ENCODE measurements around the gene RPL37.
"Not testable (repeated sequence)": the region's sequence is repeated elsewhere in the genome, so short reads cannot be mapped to it uniquely, and the experiment has no call there.

The RPL37 gene

DNA sequence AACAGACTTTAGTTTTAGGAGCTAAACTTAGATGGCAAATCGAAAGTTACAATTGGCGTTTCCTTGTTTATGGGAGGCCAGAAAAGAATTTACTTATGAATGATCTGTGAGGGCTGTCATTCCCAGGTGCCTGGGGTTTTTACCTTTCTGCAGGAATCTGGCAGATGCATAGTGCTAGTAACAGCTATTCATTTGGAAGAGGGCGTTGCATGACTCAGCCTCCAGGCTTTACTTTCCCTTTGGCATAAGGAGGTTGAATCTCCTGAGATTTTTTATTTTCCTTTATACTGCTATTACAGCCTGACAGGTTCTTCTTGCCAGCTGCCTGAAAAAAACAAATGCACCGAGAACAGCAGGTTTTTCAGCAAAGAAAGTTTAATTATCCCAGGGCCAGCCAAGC is 36.2 kb upstream of the RPL37 start:
- H3K4me3 ChIP-seq (ENCODE audit: low read depth, low read length), result no peak overlapping the region
- TF ChIP-seq, protein P1, sequence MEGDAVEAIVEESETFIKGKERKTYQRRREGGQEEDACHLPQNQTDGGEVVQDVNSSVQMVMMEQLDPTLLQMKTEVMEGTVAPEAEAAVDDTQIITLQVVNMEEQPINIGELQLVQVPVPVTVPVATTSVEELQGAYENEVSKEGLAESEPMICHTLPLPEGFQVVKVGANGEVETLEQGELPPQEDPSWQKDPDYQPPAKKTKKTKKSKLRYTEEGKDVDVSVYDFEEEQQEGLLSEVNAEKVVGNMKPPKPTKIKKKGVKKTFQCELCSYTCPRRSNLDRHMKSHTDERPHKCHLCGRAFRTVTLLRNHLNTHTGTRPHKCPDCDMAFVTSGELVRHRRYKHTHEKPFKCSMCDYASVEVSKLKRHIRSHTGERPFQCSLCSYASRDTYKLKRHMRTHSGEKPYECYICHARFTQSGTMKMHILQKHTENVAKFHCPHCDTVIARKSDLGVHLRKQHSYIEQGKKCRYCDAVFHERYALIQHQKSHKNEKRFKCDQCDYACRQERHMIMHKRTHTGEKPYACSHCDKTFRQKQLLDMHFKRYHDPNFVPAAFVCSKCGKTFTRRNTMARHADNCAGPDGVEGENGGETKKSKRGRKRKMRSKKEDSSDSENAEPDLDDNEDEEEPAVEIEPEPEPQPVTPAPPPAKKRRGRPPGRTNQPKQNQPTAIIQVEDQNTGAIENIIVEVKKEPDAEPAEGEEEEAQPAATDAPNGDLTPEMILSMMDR (IDR thresholded peaks at IDR 0.05; ENCODE audit: borderline replicate concordance, insufficient read depth, low read depth, low read length), result no peak

DNA sequence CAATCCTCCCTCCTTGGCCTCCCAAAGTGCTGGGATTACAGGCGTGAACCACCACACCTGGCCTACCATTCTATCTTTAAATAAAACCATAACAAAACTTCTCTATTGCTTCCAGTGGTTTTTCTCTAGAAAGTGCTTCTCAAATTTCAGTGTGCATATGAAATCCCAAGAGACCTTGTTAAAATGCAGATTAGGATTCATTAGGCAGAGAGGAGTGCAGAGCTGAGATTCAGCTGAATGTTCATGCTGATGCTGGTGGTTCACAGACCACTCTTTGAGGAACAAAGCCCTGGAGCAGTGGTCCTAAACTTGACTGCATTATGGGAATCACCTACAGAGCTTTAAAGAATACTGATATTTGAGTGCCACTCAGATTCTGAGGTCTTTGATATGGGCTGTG is 34.4 kb upstream of the RPL37 start:
- TF ChIP-seq, protein P1 (IDR thresholded peaks at IDR 0.05; ENCODE audit: borderline replicate concordance, insufficient read depth, low read depth, low read length), result no peak

DNA sequence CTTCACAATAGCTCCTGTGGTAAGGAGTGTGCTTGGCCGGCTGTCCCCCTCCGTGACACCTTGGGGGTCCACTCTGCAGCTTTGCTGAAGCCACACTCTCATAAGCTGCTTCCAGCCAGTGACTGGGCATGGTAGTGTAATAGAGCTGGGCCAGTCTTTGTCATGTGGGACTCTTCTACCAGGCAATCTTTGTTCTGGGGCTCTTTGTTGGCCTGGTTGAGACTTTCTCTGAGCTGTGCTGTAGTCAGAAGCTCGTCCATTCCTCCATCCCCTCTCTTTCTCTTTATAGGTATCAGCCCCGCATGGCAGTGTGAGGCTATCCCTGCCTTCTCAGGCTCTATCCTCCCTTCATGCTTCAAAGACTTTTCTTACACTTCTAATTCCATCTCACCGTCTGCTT is 31.8 kb upstream of the RPL37 start:
- H3K4me3 ChIP-seq (ENCODE audit: low read depth, low read length), result no peak overlapping the region
- TF ChIP-seq, protein P1 (IDR thresholded peaks at IDR 0.05; ENCODE audit: borderline replicate concordance, insufficient read depth, low read depth, low read length), result no peak

More for the DNA sequence above, 34.4 kb upstream of the RPL37 start:
- no peak overlapping the region for H3K4me3 ChIP-seq (ENCODE audit: low read depth, low read length)

DNA sequence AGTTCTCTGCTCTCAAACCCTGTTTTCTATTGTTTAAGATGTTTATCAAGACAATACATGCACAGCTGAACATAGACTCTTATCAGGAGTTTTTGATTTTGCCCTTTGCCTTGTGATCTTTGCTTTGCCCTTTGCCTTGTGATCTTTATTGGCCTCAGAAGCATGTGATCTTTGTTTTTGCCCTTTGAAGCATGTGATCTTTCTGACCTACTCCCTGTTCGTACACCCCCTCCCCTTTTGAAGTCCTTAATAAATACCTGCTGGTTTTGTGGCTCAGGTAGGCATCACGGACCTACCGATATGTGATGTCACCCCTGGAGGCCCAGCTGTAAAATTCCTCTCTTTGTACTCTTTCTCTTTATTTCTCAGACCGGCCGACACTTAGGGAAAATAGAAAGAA is 30.0 kb upstream of the RPL37 start:
- H3K4me3 ChIP-seq (ENCODE audit: low read depth, low read length), result not testable (repeated sequence)

DNA sequence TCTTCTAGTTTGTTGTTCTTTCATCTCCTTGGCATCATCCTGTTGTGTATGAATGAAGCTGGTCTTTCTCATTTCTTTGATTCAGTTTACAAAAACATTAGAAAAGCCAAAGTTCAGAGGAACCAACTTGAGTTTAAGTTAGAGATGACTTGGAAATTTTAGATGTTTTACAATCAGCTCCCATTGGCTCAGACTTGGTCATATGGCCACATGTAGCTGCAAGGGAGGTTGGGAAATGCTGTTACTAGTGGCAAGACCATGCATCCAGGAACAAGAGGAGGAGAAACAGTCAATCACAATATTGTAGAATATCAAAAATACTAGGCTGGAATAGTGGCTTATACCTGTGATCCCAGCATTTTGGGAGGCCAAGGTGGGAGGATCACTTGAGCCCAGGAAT is 25.7 kb upstream of the RPL37 start:
- no peak overlapping the region for H3K4me3 ChIP-seq (ENCODE audit: low read depth, low read length)
- TF ChIP-seq, protein P1 (IDR thresholded peaks at IDR 0.05; ENCODE audit: borderline replicate concordance, insufficient read depth, low read depth, low read length), result no peak

DNA sequence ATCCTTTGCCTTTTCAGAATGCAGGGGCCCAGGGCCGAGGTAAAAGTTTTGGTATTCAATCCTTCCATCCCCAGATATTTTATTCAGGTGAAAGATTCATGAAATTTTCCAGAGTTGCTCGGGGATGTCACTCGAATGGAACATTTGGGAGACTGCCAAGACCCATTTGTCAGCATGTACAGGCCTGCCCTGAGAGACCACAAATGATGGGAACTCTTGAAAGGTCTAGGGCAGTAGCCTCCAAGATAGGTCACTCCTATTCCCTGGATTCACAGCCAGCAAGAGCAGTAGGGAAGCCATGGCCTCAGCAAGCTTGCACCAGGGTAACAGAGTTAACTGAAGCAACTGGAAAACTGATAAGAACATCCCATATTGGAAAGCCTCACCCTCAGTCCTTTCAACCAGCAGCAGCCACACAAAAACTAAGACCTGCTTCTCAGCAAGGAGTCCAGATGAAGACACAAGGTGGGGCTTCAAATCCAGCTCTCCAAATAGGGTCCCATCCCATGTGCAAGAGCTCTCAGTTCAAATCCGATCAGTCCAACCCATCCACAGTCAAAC is 18.7 kb upstream of the RPL37 start:
- H3K4me3 ChIP-seq (ENCODE audit: low read depth, low read length), result no peak overlapping the region

DNA sequence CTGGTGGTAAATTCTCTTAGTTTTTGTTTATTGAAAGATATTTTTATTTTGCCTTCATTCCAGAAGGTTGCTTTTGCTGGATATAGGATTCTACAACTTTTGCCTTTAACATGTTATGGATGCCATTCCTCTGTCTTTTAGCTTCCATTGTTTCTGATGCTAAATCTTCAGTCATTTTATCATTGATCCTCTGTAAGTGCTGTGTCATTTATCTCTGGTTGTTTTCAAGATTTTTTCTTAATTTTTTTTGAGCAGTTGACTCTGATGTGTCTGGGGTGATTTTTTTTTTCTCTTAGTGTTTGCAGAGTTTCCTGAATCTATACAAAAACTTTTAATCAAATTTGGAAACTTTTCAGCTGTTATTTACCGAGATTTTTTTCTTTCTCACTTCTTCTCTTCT is 12.5 kb upstream of the RPL37 start:
- TF ChIP-seq, protein P1 (IDR thresholded peaks at IDR 0.05; ENCODE audit: borderline replicate concordance, insufficient read depth, low read depth, low read length), result no peak
- no peak overlapping the region for H3K4me3 ChIP-seq (ENCODE audit: low read depth, low read length)

More for the DNA sequence above, 18.7 kb upstream of the RPL37 start:
- TF ChIP-seq, protein P1 (IDR thresholded peaks at IDR 0.05; ENCODE audit: borderline replicate concordance, insufficient read depth, low read depth, low read length), result no peak

DNA sequence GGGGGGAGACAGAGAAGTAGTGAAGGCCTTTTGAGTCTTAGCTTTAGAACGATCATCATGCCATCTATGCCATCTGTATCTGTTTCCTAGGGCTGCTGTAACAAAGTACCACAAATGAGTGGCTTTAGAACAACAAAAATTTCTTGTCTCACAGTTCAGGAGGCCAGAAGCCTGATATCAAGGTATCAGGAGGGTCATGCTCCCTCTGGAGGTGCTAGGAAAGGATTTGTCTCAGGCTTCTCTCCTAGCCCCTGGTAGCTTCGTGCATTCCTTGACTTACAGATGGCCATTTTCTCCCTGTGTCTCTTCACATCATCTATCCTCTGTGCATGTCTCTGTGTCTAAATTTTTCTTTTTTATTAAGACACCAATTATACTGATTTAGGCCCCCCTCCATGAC is 11.3 kb upstream of the RPL37 start:
- no peak overlapping the region for H3K4me3 ChIP-seq (ENCODE audit: low read depth, low read length)
- TF ChIP-seq, protein P1 (IDR thresholded peaks at IDR 0.05; ENCODE audit: borderline replicate concordance, insufficient read depth, low read depth, low read length), result no peak
